ENCODE data around the gene SERPINE1. TPM values are rescaled to one million over a fixed set of nuclear protein-coding genes. Genes with fewer than 3 reads are reported as not detected.
"Not testable (repeated sequence)": the region's sequence is repeated elsewhere in the genome, so short reads cannot be mapped to it uniquely, and the experiment has no call there.

SERPINE1 gene
- total RNA-seq, 4 donors from 2014 or later: 6.7 to 22.9 (median 13.0) TPM

DNA sequence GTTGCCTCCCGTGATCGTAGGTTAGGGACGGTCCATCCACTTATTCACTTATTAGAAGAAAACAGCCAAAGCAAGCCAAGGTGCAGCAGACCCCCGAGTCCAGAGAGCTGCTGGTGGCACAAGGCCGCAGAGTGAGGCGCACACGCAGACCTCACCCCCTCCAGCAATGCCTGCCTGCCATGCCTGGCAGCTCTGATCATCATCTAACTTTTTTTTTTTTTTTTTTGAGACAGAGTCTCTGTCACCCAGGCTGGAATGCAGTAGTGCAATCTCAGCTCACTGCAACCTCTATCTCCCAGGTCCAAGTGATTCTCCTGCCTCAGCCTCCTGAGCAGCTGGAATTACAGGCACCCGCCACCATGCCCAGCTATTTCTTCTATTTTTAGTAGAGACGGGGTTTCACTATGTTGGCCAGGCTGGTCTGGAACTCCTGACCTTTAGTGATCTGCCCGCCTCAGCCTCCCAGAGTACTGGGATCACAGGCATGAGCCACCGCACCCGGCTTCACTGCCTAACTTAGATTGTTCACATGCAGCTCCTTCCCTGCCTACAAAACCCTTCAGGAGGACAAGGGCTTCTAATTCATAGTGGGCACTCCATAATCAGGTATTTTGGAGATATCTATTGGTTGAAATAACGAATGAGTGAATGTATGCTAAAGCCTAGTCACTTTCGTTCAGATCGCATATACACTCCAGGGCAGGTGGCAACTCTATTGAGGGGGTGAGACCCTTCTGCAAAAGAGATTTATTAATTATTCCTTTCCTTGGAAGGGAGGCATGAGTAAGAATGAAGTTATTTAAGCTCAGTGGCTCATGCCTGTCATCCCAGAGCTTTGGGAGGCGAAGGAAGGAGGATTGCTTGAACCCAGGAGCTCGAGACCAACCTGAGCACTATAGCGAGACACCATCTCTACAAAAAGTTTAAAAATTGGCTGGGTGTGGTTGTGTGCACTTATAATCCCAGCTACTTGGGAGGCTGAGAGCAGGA, 25.8 kb upstream of the SERPINE1 start:
- H3K27me3 ChIP-seq: no peaks in the 10 kb centered on the region
- DNase-seq (ENCODE audit: low spot score in 2 of 2): no peak
- peaks cover 33% of the 10 kb centered on the region for H3K4me1 ChIP-seq
- no peaks in the 10 kb centered on the region for H3K36me3 ChIP-seq
- no peak overlapping the region for H3K4me3 ChIP-seq
- TF ChIP-seq POLR2AphosphoS5 (IDR thresholded peaks at IDR 0.05) (no peak), EP300 (IDR thresholded peaks at IDR 0.05) (no peak), POLR2A (IDR thresholded peaks at IDR 0.05) (no peak)
- TF ChIP-seq, protein P1, sequence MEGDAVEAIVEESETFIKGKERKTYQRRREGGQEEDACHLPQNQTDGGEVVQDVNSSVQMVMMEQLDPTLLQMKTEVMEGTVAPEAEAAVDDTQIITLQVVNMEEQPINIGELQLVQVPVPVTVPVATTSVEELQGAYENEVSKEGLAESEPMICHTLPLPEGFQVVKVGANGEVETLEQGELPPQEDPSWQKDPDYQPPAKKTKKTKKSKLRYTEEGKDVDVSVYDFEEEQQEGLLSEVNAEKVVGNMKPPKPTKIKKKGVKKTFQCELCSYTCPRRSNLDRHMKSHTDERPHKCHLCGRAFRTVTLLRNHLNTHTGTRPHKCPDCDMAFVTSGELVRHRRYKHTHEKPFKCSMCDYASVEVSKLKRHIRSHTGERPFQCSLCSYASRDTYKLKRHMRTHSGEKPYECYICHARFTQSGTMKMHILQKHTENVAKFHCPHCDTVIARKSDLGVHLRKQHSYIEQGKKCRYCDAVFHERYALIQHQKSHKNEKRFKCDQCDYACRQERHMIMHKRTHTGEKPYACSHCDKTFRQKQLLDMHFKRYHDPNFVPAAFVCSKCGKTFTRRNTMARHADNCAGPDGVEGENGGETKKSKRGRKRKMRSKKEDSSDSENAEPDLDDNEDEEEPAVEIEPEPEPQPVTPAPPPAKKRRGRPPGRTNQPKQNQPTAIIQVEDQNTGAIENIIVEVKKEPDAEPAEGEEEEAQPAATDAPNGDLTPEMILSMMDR (IDR thresholded peaks at IDR 0.05): no peak
- 92% methylated on average over 18 of the region's 18 CpGs for WGBS
- H3K27ac ChIP-seq: peak overlapping the region; percentile 75
- no peaks in the 10 kb centered on the region for H3K9me3 ChIP-seq

DNA sequence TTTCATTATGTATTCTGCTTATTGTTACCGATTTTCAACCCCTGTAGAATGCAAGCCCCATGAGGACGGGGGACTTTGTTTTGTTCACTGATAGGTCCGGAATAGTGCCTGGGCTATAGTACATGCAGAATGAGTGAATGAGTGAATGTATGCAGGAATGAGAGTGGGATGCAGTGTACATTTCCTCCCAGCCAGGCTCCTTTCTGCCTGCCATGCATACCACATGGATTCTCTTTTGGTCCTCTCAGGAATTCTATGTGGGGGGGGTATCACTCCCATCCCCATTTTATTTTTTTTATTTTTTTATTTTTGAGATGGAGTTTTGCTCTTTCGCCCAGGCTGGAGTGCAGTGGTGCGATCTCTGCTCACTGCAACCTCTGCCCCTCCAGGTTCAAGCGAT, 24.9 kb upstream of the SERPINE1 start:
- TF ChIP-seq EP300 (IDR thresholded peaks at IDR 0.05): no peak
- TF ChIP-seq POLR2AphosphoS5 (IDR thresholded peaks at IDR 0.05): no peak
- TF ChIP-seq, protein P1 (IDR thresholded peaks at IDR 0.05): no peak
- no peak for TF ChIP-seq POLR2A (IDR thresholded peaks at IDR 0.05)
- Histone ChIP-seq H3K4me1 (peaks cover 33% of the 10 kb centered on the region), H3K36me3 (no peaks in the 10 kb centered on the region), H3K4me3 (no peak overlapping the region), H3K27ac (no peak overlapping the region), H3K9me3 (no peaks in the 10 kb centered on the region), H3K27me3 (no peaks in the 10 kb centered on the region)
- DNase-seq (ENCODE audit: low spot score in 2 of 2): no peak
- 93% methylated on average over 6 of the region's 6 CpGs for WGBS

DNA sequence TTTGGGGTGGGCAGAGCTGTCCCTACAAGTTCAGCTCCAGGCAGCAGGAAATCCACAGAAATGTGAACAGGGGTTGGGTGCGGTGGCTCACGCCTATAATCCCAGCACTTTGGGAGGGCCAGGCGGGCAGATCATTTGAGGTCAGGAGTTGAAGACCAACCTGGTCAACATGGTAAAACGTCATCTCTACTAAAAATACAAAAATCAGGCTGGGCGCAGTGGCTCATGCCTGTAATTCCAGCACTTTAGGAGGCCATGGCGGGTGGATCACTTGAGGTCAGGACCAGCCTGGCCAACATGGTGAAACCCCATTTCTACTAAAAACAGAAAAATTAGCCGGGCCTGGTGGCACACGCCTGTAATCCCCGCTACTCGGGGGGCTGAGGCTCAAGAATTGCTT, 23.2 kb upstream of the SERPINE1 start:
- not testable (repeated sequence) for DNase-seq (ENCODE audit: low spot score in 2 of 2); H3K4me3 ChIP-seq; H3K9me3 ChIP-seq; H3K36me3 ChIP-seq; H3K27ac ChIP-seq; H3K27me3 ChIP-seq
- peaks cover 38% of the 10 kb centered on the region for H3K4me1 ChIP-seq
- WGBS: 79% methylated on average over 10 of the region's 10 CpGs

DNA sequence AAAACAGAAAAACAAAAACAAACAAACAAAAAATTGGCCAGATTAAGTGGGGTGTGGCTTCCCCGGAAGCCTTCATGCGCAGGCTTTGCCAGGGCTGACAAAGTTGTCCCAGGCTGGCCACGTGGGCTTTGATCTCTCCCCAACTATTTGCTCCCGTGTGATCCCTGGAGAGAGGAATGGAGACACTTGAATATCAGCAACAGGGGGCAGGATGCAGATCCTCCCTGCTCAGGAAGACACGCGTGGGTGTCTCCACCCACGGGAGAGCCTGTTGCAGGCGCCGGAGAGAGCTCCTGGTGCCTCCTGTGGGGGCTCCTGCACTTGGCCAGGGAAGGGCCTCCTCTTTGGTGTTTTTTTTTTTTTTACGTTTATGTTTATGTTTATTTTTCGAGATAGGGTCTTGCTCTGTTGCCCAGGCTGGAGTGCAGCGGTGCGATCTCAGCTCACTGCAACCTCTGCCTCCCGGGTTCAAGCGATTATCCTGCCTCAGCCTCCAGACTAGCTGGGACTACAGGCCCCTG, 22.7 kb upstream of the SERPINE1 start:
- Histone ChIP-seq H3K27ac (no peak overlapping the region), H3K4me1 (peaks cover 40% of the 10 kb centered on the region)
- DNase-seq (ENCODE audit: low spot score in 2 of 2): no peak

DNA sequence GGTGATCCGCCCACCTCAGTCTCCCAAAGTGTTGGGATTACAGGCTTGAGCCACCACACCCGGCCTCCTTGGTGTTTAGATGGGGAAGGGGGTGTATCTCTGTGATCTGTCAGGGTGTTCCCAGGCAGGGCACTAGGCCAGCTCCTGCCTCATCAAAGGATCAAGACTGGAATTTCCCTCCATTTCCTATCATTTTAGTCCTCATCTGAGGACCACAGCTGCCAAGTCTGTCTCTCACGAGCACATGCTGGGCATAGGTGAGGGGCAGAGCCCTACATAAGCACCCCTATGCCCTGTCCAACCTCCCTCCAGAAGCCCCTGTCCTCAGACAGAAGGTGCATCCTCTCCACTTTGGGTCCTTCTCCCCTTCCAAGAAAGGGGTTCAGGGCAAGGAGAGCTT, 22.1 kb upstream of the SERPINE1 start:
- Histone ChIP-seq H3K36me3 (no peaks in the 10 kb centered on the region), H3K27ac (no peak overlapping the region), H3K4me3 (no peak overlapping the region), H3K27me3 (no peaks in the 10 kb centered on the region), H3K4me1 (peaks cover 40% of the 10 kb centered on the region), H3K9me3 (no peaks in the 10 kb centered on the region)
- TF ChIP-seq EP300 (IDR thresholded peaks at IDR 0.05): no peak
- TF ChIP-seq POLR2A (IDR thresholded peaks at IDR 0.05): no peak
- TF ChIP-seq, protein P1 (IDR thresholded peaks at IDR 0.05): no peak
- no peak for TF ChIP-seq POLR2AphosphoS5 (IDR thresholded peaks at IDR 0.05)
- WGBS: 57% methylated on average over 3 of the region's 3 CpGs
- no peak for DNase-seq (ENCODE audit: low spot score in 2 of 2)

More for the DNA sequence above, 22.7 kb upstream of the SERPINE1 start:
- no peaks in the 10 kb centered on the region for H3K9me3 ChIP-seq
- no peak overlapping the region for H3K4me3 ChIP-seq
- 47% methylated on average over 15 of the region's 15 CpGs for WGBS
- no peaks in the 10 kb centered on the region for H3K27me3 ChIP-seq
- H3K36me3 ChIP-seq: no peaks in the 10 kb centered on the region
- TF ChIP-seq POLR2AphosphoS5 (IDR thresholded peaks at IDR 0.05): no peak
- TF ChIP-seq POLR2A (IDR thresholded peaks at IDR 0.05): no peak

DNA sequence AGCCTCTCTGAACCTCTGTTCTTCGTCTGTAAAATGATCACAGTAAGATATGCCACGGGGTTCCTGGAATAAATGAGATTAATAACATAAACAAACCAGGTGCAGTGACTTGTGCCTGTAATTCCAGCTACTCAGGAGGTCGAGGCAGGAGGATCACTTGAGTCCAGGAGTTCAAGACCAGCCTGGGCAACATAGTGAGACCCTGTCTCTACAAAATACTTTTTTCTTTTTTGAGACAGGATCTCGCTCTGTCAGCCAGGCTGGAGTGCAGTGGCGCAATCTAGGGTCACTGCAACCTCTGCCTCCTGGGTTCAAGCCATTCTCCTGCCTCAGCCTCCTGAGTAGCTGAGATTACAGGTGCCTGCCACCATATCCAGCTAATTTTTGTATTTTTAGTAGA, 21.7 kb upstream of the SERPINE1 start:
- H3K9me3 ChIP-seq; H3K36me3 ChIP-seq; H3K27me3 ChIP-seq; H3K27ac ChIP-seq; DNase-seq (ENCODE audit: low spot score in 2 of 2); H3K4me3 ChIP-seq: not testable (repeated sequence)
- peaks cover 37% of the 10 kb centered on the region for H3K4me1 ChIP-seq
- WGBS: 70% methylated on average over 5 of the region's 5 CpGs

Data from suprapubic skin (tissue), 4 donors.